ENCODE data around the gene BCKDHA.
A peak's percentile ranks its signal among the peaks of the same experiment; 100 is the strongest.
"Not testable (repeated sequence)": the region's sequence is repeated elsewhere in the genome, so short reads cannot be mapped to it uniquely, and the experiment has no call there.

BCKDHA gene

GRCh38 chr19:41367848-41368301 is 29.7 kb upstream of the BCKDHA start:
- no peak for DNase-seq

- no peak for DNase-seq
Observed at GRCh38 chr19:41369769-41370168, 27.8 kb upstream of the BCKDHA start.

GRCh38 chr19:41371119-41371518 is 26.5 kb upstream of the BCKDHA start:
- not testable (repeated sequence) for DNase-seq

- no peak for DNase-seq
Observed at GRCh38 chr19:41371541-41371940, 26.1 kb upstream of the BCKDHA start.

- DNase-seq = no peak
Observed at GRCh38 chr19:41372501-41372900, 25.1 kb upstream of the BCKDHA start.

- no peak for DNase-seq
Observed at GRCh38 chr19:41373993-41374392, 23.6 kb upstream of the BCKDHA start.

GRCh38 chr19:41376241-41376997 is 21.2 kb upstream of the BCKDHA start, which contains the start of gene TMEM91:
TMEM91 (plus strand) TSS chr19:41376533; CDS start chr19:41378310, 1,777 bp downstream.
- DNase-seq = no peak

- DNase-seq = peak; percentile 36
Observed at GRCh38 chr19:41376998-41377365, 20.6 kb upstream of the BCKDHA start.

- DNase-seq = no peak
Observed at GRCh38 chr19:41377977-41378709, 19.5 kb upstream of the BCKDHA start.

GRCh38 chr19:41381536-41381935 is 16.1 kb upstream of the BCKDHA start:
- not testable (repeated sequence) for DNase-seq

- DNase-seq = no peak
Observed at GRCh38 chr19:41384351-41384750, 13.3 kb upstream of the BCKDHA start.

- DNase-seq = no peak
Observed at GRCh38 chr19:41386442-41386841, 11.2 kb upstream of the BCKDHA start.

GRCh38 chr19:41391618-41392017 is 6.0 kb upstream of the BCKDHA start:
- DNase-seq = no peak

GRCh38 chr19:41392775-41393174 is 4.8 kb upstream of the BCKDHA start:
- no peak for DNase-seq

- DNase-seq = no peak
Observed at GRCh38 chr19:41395355-41395754, 2.3 kb upstream of the BCKDHA start.

GRCh38 chr19:41398050-41398418 is 416 bp downstream of the BCKDHA start:
- no peak for DNase-seq

- no peak for DNase-seq
Observed at GRCh38 chr19:41398598-41398997, 980 bp downstream of the BCKDHA start.

- no peak for DNase-seq
Observed at GRCh38 chr19:41399091-41399490, 1.5 kb downstream of the BCKDHA start.

- DNase-seq = no peak
Observed at GRCh38 chr19:41399525-41399924, 1.9 kb downstream of the BCKDHA start.

- DNase-seq = no peak
Observed at GRCh38 chr19:41401483-41401882, 3.9 kb downstream of the BCKDHA start.

- DNase-seq = no peak
Observed at GRCh38 chr19:41402010-41402409, 4.4 kb downstream of the BCKDHA start.

- DNase-seq = no peak
Observed at GRCh38 chr19:41403181-41403970, 5.8 kb downstream of the BCKDHA start.

- no peak for DNase-seq
Observed at GRCh38 chr19:41405776-41406175, 8.2 kb downstream of the BCKDHA start.

GRCh38 chr19:41407271-41407670 is 9.7 kb downstream of the BCKDHA start:
- no peak for DNase-seq

Data from activated CD4-positive, alpha-beta T cell treated with anti-CD3 and anti-CD28 coated beads for 48 hours (primary cell).